ENCODE results near the gene PPARA.

DNA sequence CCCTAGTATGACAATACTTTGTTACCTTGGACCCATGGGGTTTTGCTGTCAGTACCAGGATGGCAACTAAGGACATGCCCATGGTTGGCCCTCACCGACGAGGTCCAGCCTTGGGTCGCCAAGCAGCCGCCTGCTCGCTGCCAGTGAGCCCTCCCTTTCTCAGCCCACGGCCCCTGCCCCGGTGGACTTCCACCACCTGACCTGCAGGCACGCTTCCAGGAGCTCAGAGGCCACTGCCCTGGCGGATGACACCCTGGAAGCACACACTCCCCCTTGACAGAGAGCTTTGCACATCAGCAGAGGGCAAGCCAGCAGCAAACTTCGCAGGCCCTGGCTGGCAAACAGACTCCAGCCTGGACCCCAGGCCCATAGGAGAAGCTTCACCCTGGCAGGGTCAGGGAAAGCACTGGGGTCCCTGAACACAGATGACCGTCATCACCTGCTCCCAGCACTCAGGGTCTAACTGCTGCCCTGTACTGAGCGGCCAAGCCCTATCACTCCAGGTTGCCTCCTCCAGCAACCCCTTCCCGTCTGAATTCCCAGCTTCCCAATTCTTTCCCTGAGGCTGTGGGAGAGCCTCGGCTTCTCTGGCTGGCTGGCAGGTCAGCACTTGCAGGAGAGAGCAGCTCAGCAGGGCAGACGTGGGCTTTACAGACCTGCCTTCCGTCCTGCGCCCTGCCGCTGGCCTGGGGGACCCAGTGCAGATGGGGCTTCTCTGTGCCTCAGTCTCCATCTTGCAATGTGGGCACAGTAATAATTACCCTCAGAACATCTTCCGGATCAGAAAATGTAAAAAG, 2.7 kb upstream of the PPARA start:
- TF ChIP-seq, protein P1, sequence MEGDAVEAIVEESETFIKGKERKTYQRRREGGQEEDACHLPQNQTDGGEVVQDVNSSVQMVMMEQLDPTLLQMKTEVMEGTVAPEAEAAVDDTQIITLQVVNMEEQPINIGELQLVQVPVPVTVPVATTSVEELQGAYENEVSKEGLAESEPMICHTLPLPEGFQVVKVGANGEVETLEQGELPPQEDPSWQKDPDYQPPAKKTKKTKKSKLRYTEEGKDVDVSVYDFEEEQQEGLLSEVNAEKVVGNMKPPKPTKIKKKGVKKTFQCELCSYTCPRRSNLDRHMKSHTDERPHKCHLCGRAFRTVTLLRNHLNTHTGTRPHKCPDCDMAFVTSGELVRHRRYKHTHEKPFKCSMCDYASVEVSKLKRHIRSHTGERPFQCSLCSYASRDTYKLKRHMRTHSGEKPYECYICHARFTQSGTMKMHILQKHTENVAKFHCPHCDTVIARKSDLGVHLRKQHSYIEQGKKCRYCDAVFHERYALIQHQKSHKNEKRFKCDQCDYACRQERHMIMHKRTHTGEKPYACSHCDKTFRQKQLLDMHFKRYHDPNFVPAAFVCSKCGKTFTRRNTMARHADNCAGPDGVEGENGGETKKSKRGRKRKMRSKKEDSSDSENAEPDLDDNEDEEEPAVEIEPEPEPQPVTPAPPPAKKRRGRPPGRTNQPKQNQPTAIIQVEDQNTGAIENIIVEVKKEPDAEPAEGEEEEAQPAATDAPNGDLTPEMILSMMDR (IDR thresholded peaks at IDR 0.05 in 2 of 3, conservative IDR thresholded peaks at IDR 0.05 in 1 of 3; ENCODE audit: borderline replicate concordance in 1 of 3, insufficient read depth in 1 of 3, low read depth in 2 of 3, low read length in 2 of 3): no peak
- TF ChIP-seq YY1 (IDR thresholded peaks at IDR 0.05; ENCODE audit: extremely low read depth, insufficient replicate concordance, low read depth, low read length) (no peak), EZH2phosphoT487 (IDR thresholded peaks at IDR 0.05; ENCODE audit: borderline replicate concordance) (no peak)
